Right lobe of liver (tissue), 4 donors: ENCODE results near the gene WDR35.

Experiments
- CTCF ChIP-seq, 4 donors: fragments of 200-600 bp in 3 of 4; fragments of 450-650 bp in 1 of 4; IDR thresholded peaks; one replicate each; pipeline versions ENCODE4 v1.5.1 to v1.8.0; 2016 to 2022; ENCODE audit warnings: antibody characterized with exemption in 4 of 4, mild to moderate bottlenecking in 2 of 4
- POLR2A ChIP-seq: fragments of 450-650 bp; IDR thresholded peaks from one replicate; pipeline ENCODE4 v1.6.1; 2017; ENCODE audit warnings: antibody characterized with exemption, mild to moderate bottlenecking
- donor health status: DM: no; HTN: no; CAD: no.
- donor health status: DM: no; HTN: no; CAD: no.
- donor health status: DM: no; HTN: yes; CAD: no.

GRCh38 chr2:19898592-19899329 lies 91.1 kb downstream of the WDR35 start:
- TF ChIP-seq CTCF (IDR thresholded peaks at IDR 0.05): no peak
- no peak for TF ChIP-seq POLR2A
